Fibroblast of the aortic adventitia (primary cell): Measurements from ENCODE around the gene NUDT14. TPM values are rescaled to one million over a fixed set of nuclear protein-coding genes. Genes with fewer than 3 reads are reported as not detected.

Experiments
- DNase-seq: peaks from one replicate; pipeline ENCODE4 v3.0.0-alpha.2; 2010; ENCODE audit warnings: low read depth
- H3K4me3 ChIP-seq: 2 replicates; pipeline ENCODE4 v1.5.1; 2011; ENCODE audit warnings: low read depth, mild to moderate bottlenecking, control low read depth, low read length, moderate library complexity
- total RNA-seq: library from RNA; depleted of rRNA; stranded (reverse); fragments of >200 nt; gene quantifications from 2 replicates; pipeline ENCODE4 v1.2.3, GENCODE V29; 2012; ENCODE audit warnings: low replicate concordance
- TF ChIP-seq, protein P1 (sequence below): IDR thresholded peaks from 2 replicates; pipeline ENCODE4 v1.5.1; 2011; ENCODE audit warnings: mild to moderate bottlenecking, low read length, control low read depth, inconsistent platforms; ENCODE audit not compliant: insufficient read depth

NUDT14 gene
- total RNA-seq, 1 donor = 11.7 TPM

DNA sequence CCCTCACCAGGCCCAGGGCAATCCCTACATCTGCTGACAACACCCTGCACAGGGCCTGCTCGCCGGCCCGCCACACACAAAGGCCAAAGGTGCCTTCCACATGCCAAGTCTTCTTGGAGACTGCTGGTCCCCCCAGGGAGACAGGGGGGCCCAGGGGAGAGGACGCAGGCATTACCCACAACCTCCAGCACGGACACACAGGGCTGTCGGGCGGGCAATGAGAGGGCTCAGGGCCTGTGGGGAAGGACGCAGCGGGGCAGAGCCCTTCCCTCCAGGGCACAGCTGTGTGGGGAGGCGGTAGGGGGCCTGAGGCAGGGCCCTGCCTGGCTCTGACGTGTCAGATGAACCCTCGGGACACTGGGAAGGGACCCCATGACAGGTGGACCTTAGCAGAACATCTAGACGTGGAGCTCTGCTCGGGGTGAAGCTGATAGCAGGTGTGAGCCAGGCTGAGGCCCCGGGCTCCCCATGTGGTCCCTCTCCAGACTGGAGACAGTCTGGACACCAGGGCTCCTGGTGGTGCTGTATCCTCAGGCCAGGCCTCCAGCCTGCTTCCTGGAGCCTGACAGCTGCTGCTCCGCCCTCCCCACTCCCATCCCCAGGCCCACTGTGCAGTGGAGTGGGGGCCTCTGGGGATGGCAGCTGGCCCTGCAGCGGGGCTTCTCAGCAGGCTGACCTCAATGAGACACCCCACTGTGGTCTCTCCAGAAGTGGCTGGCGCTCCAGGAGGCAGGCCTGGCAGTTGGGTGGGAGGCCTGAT is 31.6 kb upstream of the NUDT14 start:
- TF ChIP-seq, protein P1, sequence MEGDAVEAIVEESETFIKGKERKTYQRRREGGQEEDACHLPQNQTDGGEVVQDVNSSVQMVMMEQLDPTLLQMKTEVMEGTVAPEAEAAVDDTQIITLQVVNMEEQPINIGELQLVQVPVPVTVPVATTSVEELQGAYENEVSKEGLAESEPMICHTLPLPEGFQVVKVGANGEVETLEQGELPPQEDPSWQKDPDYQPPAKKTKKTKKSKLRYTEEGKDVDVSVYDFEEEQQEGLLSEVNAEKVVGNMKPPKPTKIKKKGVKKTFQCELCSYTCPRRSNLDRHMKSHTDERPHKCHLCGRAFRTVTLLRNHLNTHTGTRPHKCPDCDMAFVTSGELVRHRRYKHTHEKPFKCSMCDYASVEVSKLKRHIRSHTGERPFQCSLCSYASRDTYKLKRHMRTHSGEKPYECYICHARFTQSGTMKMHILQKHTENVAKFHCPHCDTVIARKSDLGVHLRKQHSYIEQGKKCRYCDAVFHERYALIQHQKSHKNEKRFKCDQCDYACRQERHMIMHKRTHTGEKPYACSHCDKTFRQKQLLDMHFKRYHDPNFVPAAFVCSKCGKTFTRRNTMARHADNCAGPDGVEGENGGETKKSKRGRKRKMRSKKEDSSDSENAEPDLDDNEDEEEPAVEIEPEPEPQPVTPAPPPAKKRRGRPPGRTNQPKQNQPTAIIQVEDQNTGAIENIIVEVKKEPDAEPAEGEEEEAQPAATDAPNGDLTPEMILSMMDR = no peak
- DNase-seq = no peak
- no peak overlapping the region for H3K4me3 ChIP-seq

- DNase-seq = no peak
- TF ChIP-seq, protein P1 = no peak
- H3K4me3 ChIP-seq = no peak overlapping the region
Observed at GRCh38 chr14:105211758-105212089, 30.6 kb upstream of the NUDT14 start.

- no peak overlapping the region for H3K4me3 ChIP-seq
- DNase-seq = no peak
- TF ChIP-seq, protein P1 = no peak
Observed at GRCh38 chr14:105211086-105211757, 30.1 kb upstream of the NUDT14 start.

DNA sequence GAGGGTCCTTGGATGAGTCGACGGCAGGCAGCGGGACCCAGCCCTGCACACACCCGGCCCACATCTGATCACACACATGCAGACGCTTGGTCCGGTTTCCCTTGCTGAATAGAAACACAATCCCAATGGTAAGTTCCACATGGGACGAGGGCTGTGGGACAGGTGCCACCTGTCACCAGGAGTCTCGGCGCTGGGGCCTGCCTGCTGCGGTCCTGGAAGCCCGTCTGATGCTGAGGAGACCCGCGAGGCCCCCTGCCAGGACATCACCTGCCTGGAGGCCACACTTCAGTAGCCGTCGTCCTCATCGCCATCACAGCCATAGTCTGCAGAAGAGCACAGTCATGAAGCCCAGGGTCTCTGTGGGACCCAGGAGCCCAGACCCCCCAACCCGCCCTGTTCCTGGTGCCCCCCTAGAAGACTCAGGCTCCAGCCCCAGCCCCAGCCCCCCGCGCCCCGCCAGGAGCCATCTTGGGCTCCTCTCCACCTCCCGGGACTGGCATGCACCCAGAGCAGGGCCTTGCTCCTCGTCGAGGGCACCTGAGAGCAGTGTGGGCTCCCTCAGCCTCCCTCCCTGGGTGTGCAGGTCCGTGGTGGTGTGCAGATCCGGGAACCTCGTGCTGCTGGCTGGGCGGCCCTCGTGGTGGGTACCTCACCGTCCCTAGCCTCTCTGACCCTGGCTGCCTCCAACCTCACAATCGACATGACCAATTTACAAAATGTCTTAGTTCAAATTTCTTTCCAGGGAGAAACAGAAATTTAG is 29.3 kb upstream of the NUDT14 start:
- TF ChIP-seq, protein P1 = no peak

GRCh38 chr14:105209646-105210045 is 28.5 kb upstream of the NUDT14 start:
- TF ChIP-seq, protein P1 = no peak

More for the DNA sequence above, 29.3 kb upstream of the NUDT14 start:
- no peak for DNase-seq
- H3K4me3 ChIP-seq = no peak overlapping the region

GRCh38 chr14:105209091-105209490 is 28.0 kb upstream of the NUDT14 start:
- TF ChIP-seq, protein P1 = no peak
- H3K4me3 ChIP-seq = no peak overlapping the region
- no peak for DNase-seq

More at GRCh38 chr14:105209646-105210045, 28.5 kb upstream of the NUDT14 start:
- no peak overlapping the region for H3K4me3 ChIP-seq
- DNase-seq = no peak
